Left lung (tissue), 10 donors: ENCODE data around the gene TTC23L. TPM values are rescaled to one million over a fixed set of nuclear protein-coding genes. Genes with fewer than 3 reads are reported as not detected.

Experiments
- ATAC-seq: fragments of 200-7000 bp; cut with Tn5 transposase; one replicate; pipeline ENCODE4 v1.9.1; 2020; ENCODE audit warnings: moderate library complexity
- DNase-seq, 4 donors: peaks; one replicate each; pipeline ENCODE4 v3.0.0-alpha.2; 2013 to 2020
- H3K27ac ChIP-seq, 2 donors: fragments of 200-600 bp; sonication (generic) in 1 of 2; one replicate each; pipeline versions ENCODE4 v1.5.0 to v1.8.0; 2020 to 2021
- H3K27me3 ChIP-seq, 2 donors: fragments of 200-600 bp; sonication (generic) in 1 of 2; one replicate each; pipeline versions ENCODE4 v1.5.0 to v1.8.0; 2020 to 2021
- H3K36me3 ChIP-seq, 2 donors: fragments of 200-600 bp; sonication (generic) in 1 of 2; one replicate each; pipeline versions ENCODE4 v1.5.0 to v1.8.0; 2020 to 2021
- H3K4me1 ChIP-seq, 2 donors: fragments of 200-600 bp; one replicate each; pipeline ENCODE4 v1.8.0; 2021
- H3K4me3 ChIP-seq, 2 donors: fragments of 200-600 bp; sonication (generic) in 1 of 2; one replicate each; pipeline versions ENCODE4 v1.5.0 to v1.8.0; 2020 to 2021; ENCODE audit warnings: mild to moderate bottlenecking in 1 of 2
- H3K9me3 ChIP-seq, 2 donors: fragments of 200-600 bp; sonication (generic) in 1 of 2; one replicate each; pipeline versions ENCODE4 v1.5.0 to v1.8.0; 2020 to 2021
- CTCF ChIP-seq, 2 donors: fragments of 200-600 bp; sonication (generic) in 1 of 2; IDR thresholded peaks; one replicate each; pipeline versions ENCODE4 v1.5.0 to v1.8.0; 2021; ENCODE audit warnings: antibody characterized with exemption in 2 of 2
- intact Hi-C, 2 donors: fragments of 100-400 bp; cut with DNase I; formaldehyde crosslinking; loops; one replicate each; pipeline versions ENCODE4 v1.11.2 to v1.14.2; 2022
- polyA plus RNA-seq, 6 donors: library from polyadenylated mRNA; unstranded; fragments of 120-200 nt; gene quantifications; one replicate each; pipeline ENCODE4 v1.2.1, GENCODE V29; 2013; ENCODE audit not compliant: insufficient read length in 6 of 6
- total RNA-seq, 2 donors: library from RNA; stranded (reverse); fragmentation: NEBNext Ultra II Directional; extraction: Animal tissue kit (Norgen Biotek cat#: 25700); gene quantifications; one replicate each; pipeline ENCODE4 v1.2.1, GENCODE V29; 2021
- donor health status: DM: no; HTN: yes; CAD: no.
- donor health status: DM: no; HTN: no; CAD: no.

TTC23L gene
- total and polyA plus RNA-seq, 8 donors = 0.20 to 4.5 (median 2.8) TPM

- Histone ChIP-seq H3K36me3 (no peaks in the 10 kb centered on the region), H3K27me3 (no peaks in the 10 kb centered on the region), H3K9me3 (no peaks in the 10 kb centered on the region), H3K4me3 (no peak overlapping the region), H3K27ac (no peak overlapping the region), H3K4me1 (no peaks in the 10 kb centered on the region)
- no peak for TF ChIP-seq CTCF (IDR thresholded peaks at IDR 0.05)
- no peak for ATAC-seq
- intact Hi-C loops = loop anchor here in 1 of 2 donors (10.0 kb wide), 1 partner anchor 368 kb away; no protein-coding TSS in a partner anchor
- DNase-seq = no peak
These were observed 53.5 kb downstream of the TTC23L start for GRCh38 chr5:34892414-34892813.

DNA sequence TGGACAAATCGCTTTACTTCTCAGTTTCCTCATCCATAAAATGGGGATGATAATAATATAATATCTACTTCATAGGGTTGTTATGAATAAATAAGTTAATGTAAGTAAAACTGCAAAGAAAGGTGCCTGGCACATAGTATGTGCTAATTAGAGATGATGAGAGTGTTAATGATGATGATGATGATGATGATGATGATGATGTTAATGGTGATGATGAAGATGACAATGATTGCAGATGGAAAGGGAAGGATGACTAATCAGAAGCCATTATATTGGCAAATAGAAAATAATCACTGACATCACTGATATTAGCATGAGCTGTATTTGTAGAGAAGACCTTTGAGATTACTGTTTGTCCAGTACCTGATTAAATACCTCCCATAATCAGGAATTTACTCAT is 55.8 kb downstream of the TTC23L start:
- H3K27ac ChIP-seq = no peak overlapping the region
- no peaks in the 10 kb centered on the region for H3K36me3 ChIP-seq
- H3K4me1 ChIP-seq = no peaks in the 10 kb centered on the region
- H3K4me3 ChIP-seq = no peak overlapping the region
- intact Hi-C loops = loop anchor here in 1 of 2 donors (5.0 to 10.0 kb wide), 2 partner anchors 370 to 412 kb away; no protein-coding TSS in a partner anchor
- DNase-seq (no peak), ATAC-seq (no peak)
- H3K27me3 ChIP-seq = no peaks in the 10 kb centered on the region
- no peak for TF ChIP-seq CTCF (IDR thresholded peaks at IDR 0.05)
- no peaks in the 10 kb centered on the region for H3K9me3 ChIP-seq

- intact Hi-C loops = loop anchor here in 1 of 2 donors (5.0 to 10.0 kb wide), 2 partner anchors 371 to 414 kb away; no protein-coding TSS in a partner anchor
- H3K4me3 ChIP-seq = no peak overlapping the region
- ATAC-seq (no peak), DNase-seq (no peak)
- no peaks in the 10 kb centered on the region for H3K27me3 ChIP-seq
- no peak overlapping the region for H3K27ac ChIP-seq
- no peaks in the 10 kb centered on the region for H3K9me3 ChIP-seq
- H3K36me3 ChIP-seq = no peaks in the 10 kb centered on the region
- no peaks in the 10 kb centered on the region for H3K4me1 ChIP-seq
- TF ChIP-seq CTCF (IDR thresholded peaks at IDR 0.05) = no peak
These were observed 56.9 kb downstream of the TTC23L start for GRCh38 chr5:34895641-34896419.

GRCh38 chr5:34897646-34898045 is 58.7 kb downstream of the TTC23L start:
- no peak overlapping the region for H3K4me3 ChIP-seq
- intact Hi-C loops = loop anchor here in 1 of 2 donors (5.0 to 10.0 kb wide), 2 partner anchors 373 to 415 kb away; no protein-coding TSS in a partner anchor
- no peak for ATAC-seq

More at GRCh38 chr5:34897646-34898045, 58.7 kb downstream of the TTC23L start:
- Histone ChIP-seq H3K27ac (no peak overlapping the region), H3K27me3 (no peaks in the 10 kb centered on the region), H3K9me3 (no peaks in the 10 kb centered on the region), H3K4me1 (no peaks in the 10 kb centered on the region), H3K36me3 (no peaks in the 10 kb centered on the region)
- DNase-seq = no peak
- TF ChIP-seq CTCF (IDR thresholded peaks at IDR 0.05) = no peak
